NCI-H82 treated with DMSO at 0.1 percent for 48 hours (cell line): ENCODE measurements around the gene IP6K2.

Experiments
- DNase-seq: peaks from one replicate; lab custom pipeline; 2025; ENCODE audit not compliant: unreplicated experiment; lab: John Stamatoyannopoulos, UW

Gene IP6K2

GRCh38 chr3:48674505-48674904 is 42.5 kb downstream of the IP6K2 start:
- no peak for DNase-seq

DNA sequence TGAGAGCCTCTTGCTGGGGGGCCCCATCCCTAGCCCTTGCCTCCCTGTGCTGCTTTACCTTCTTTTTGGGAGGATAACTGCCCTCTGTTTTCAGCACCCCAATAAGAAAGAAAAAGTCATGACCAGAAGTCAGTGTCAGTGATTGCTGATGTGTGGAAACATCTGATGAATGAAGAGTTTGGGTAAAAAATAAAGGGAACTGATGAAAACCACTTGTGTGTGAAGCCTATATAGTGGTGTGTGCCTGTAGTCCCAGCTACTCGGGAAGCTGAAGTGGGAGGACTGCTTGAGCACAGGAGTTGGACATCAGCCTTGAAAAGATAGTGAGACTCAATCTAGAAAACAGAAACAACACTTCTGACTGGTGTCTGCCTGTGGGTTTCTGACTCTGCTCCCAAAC is 44.5 kb downstream of the IP6K2 start:
- no peak for DNase-seq

- DNase-seq: no peak
Observed at GRCh38 chr3:48664929-48665328, 52.1 kb downstream of the IP6K2 start.

DNA sequence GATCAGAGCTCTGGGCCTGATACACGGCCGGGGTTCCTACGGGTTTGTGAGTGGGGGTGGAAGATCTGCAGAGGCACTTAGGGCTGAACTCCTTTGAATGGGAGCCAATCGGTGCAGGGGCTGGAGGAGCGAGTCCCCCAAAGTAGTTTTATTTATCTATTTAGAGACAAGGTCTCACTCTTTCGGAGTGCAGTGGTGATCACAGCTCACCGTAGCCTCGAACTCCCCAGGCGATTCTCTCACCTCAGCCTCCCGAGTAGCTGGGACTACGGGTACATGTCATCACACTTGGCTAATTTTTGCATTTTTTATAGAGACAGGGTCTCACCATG is 52.7 kb downstream of the IP6K2 start:
- DNase-seq: no peak

DNA sequence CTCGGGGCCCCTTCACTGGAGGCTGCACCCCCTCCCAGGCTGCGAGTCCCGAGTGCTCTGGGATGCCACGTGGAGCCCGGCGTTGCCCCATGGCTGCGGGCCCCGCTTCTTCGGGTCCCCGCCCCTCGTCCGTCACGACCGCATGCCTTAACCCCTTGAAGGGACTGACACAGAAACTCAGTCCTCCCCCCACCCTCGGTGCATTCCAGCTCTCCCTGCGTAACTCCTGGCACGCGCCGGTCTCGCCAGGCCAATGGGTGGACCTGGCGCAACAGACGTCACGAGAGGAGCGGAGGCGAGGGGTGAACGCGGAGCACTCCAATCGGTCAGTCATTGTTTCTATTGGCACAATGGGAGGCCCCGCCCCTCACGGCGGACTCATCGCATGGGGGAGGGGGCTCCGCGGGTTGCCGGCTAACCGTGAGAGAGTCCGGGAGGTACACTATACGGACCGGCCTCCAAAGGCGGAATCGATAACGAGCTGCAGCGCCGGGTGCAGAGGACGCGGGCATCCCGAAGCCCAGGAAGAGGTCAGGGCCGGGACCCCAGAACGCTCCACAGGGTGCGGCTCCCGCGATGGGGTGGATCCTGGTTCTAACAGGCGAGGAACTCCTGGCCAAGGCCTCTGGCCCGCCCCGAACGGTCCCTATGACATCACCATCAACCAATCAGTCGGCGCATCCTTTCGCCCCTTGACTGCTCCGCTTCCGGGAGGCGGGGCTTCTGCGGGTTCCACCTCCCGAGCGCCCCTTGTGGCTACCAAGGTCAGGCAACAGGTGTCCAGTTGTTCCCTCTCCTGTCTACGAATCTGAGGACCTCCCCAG is 53.3 kb downstream of the IP6K2 start:
- peak; percentile 89 for DNase-seq

GRCh38 chr3:48662753-48663488 is 54.1 kb downstream of the IP6K2 start, which contains the start of gene CELSR3:
TSS of gene CELSR3 (minus strand) at chr3:48662886. CDS start at chr3:48662634, 252 bp downstream.
- DNase-seq: no peak

DNA sequence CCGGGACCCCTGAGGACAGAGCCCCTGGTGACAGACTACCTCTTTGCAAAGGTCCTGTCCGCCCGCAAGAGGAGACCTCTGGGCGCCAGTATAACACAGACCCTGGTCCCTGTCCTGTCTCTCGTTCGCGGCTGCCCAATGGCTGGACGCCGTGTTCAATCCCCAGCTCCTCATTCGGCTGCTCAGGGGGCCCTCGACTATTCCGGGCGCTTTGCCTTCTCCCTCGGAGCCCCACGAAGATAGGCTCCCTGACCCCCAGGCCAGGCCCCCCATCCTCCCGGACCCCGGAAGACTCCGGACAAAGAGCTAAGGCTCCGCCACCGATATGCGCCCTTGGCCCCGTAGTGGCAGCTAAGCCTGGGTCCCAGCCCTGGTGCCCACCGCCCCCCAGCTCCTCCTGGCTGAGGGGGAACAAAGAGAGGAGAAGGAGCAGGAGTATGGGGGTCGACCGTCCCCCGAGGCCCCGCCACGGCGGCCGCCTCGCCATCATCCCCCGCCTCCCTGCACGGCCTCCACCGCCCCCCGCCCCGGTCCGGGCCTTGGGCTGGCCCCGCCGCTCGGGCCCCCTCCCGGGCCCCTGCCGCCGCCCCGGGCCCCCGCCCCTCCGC is 54.8 kb downstream of the IP6K2 start:
- no peak for DNase-seq

- DNase-seq: no peak
Observed at GRCh38 chr3:48661501-48662144, 55.4 kb downstream of the IP6K2 start.

DNA sequence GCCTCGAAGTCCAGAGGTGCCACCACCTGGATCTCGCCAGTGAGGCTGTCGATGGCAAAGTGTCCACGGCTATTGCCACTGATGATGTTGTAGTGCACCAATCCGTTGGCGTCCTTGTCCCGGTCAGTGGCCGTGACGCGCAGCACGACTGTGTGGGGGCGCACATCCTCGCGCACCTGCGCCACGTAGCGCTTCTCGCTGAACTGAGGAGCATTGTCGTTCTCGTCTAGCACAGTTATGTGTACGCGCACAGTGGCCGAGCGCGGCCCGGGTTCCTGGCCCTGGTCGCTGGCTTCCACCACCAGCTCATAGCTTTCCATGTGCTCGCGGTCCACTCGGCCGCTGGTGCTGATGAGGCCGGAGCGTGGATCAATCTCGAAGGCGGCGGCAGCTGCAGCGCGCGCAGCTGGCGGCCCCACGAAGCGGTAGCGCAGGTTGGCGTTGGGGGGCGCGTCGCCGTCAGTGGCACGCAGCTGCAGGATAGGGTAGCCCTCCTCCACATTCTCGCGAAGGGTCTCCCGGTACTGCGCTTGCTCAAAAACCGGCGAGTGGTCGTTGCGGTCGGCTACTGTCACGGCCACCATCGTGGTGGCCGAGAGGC is 56.1 kb downstream of the IP6K2 start:
- DNase-seq: no peak

DNA sequence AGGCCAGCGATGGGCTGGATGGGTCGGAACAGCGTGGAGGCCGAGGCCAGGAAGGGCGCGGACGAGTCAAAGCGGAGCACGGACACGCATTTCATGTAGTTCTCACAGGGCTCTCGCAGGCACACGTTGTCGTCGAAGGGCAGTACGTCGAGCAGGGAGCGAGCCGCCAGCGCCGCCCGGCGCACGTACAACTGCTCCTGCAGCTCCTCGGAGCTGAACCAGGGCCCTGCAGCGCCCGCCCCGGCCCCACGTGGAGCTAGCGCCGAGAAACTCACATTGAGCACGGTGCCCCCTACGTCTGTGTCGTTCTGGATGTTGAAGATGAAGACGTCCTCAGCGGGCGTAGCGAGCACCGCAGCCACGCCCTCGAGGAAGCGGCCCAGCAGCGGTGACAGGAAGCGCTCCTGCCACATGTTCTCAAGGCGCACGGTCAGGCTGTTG is 60.2 kb downstream of the IP6K2 start:
- DNase-seq: no peak

DNA sequence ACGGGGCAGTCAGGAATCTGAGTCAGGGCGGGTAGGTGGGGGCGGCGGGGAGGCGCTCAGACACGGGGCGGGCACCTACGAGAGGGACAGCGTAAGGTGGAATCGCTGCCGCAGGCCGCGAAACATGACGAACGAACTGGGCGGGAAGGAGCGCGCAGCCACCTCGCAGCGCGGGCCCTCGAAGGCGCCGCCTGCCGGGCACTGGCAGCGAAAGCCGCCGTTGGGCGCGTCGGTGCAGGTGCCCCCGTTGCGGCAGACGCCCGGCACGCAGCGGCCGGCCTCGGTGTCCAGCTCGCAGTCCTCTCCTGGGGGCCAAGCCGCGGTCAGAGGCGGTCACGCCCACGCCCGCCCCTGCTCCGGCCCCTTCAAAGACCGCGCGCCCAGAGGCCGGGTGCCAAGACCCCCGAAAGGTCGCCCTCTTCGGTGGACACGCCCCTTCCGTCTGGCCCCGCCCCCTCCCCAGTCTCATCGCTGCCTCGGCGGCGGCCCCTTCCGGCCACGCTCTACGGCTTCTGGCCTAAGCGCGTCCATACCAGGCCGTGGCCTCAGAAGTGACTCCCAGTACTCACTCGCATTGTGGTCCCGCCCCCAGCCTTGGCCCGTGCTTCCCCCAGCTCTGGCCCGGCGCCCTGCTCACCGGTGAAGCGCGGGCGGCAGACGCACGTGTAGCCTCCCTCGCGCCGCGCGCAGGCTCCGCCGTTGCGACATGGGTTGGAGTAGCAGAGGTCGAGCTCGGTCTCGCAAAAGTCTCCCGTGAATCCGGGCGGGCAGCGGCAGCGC is 60.8 kb downstream of the IP6K2 start:
- no peak for DNase-seq

DNA sequence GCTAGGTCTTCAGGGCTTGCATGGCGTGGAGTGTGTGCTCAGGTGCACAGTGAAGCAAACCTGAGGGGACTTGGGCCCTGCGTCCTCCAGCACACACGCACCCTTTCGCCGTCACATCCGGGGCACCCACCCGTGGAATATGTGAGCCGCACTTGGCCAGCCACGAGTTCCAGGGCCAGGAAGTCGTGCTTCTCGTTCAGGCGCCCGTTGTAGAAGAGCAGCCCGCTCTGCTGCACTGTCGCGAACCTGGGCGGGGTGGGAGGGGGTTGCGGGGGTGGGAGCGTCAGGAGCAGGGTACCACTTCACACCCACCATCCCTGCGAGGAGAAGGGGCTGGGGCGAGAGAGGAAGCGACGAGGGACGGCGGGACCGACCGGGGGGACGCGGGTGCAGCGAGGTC is 61.4 kb downstream of the IP6K2 start:
- DNase-seq: no peak

GRCh38 chr3:48655063-48655462 is 62.0 kb downstream of the IP6K2 start:
- no peak for DNase-seq

DNA sequence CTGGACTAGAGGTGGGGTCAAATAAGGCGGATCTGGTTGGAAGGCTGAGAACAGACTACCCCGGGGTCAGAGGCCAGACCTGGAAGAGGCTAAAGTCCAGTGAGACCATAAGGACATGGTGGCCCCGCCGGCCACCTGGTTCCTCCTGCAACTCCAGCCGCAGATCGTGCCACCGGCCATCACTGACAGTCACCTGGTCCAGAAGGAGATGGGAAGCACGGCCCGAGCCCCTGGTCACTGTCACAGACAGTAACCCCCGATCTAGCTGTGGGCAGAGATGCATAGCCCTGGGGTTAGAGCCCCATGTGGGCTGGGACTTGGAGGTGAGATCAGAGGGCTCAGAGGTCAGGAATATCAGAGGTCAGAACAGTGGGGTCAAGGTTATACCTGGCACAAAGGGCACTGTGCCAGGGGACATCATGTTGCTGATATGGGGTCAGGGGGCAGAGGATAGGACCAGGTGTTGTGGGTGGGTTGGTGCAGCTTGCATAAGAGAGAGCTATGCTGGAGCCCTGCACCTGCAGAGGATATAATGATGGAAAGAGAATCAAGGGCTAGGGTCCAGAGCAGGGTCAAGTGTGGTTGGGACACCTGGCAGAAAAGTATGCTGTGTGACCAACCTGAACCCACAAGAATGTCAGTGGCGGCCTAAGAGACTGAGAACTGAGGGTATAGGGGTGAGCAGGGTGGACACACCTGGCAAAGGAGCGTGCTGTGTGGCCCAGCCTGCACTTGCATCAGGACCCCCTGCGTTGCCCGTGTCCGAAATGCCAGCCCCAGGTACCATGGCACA is 63.9 kb downstream of the IP6K2 start:
- DNase-seq: no peak

DNA sequence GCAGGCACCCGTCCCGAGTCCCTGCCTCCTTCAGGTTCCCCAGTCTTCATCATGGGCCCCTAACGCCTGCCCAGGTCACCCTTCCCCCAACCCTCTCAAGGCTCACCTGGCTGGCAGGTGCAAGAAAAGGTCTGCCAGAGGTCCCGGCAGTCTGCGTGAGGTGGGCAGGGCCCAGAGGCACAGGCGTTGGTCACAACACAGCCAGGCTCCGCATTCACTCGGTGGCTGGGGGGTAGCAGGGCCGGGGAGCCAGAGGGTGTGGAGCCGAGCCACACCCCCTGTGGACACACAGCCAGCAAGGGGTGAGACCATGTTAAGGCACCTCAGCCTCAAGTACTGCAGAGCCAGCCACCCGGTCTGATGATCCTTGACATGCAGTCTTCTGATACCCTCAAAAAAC is 65.2 kb downstream of the IP6K2 start:
- DNase-seq: no peak

GRCh38 chr3:48650723-48651122 is 66.3 kb downstream of the IP6K2 start:
- no peak for DNase-seq

DNA sequence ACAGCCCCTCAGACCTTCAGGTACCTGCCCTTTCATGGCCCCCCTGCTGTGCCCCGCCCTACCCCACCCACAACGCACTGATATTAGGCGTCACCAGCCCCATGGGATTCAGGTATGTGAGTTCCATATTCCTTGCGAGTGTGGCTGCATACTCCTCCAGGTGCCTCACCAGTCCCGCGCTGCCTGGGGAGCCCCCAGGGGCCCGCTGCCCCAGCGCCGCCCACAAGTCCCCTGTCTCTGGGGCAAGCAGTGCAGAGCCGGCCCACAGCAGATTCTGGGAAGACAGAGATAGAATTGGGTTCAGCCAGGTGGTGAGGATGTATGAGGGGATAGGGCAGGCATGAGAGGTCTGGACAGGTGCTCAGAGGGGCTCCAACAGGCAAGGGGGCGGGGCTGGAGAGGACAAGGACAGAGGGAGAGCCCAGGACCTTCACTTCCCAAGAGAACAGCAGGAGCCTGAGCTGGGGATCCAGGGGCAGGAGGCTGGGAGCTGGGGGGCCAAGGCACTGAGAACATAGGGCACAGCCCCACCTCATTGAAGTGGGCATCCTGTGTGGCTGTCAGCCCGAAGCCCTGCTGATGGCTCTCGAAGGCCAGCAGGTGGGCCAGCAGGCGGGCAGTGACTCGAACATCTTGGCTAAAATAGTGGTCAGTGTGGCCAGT is 68.7 kb downstream of the IP6K2 start:
- no peak for DNase-seq

DNA sequence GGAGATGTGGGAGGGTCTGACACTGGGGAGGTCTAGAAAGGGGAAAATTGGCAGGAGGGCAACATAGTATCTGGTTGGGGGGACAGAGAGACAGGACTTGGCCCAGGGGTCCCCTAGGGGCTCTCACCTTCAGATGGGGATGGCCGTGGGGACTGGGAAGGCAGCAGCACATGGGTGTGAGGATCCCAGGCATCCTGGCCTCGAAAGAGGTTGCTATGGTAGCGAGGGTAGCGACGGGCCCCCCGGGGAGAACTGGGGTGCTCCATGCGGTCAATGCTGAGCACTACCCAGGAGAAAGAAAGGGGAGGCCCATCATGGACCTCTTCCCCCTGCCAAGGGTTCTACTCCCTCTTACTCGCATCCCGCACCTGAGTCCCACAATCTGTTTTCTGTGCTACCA is 69.3 kb downstream of the IP6K2 start:
- DNase-seq: no peak
